Brain microvascular endothelial cell (primary cell): ENCODE results near the gene CACNA1H.

ENCODE experiments used
- DNase-seq: peaks from one replicate; pipeline ENCODE4 v3.0.0-alpha.2; 2020
- H3K27ac ChIP-seq: fragments of 250-450 bp; sonication (Bioruptor Pico); 2 replicates; pipeline ENCODE4 v1.5.1; 2020; ENCODE audit warnings: mild to moderate bottlenecking, moderate library complexity
- H3K27me3 ChIP-seq: fragments of 250-450 bp; sonication (Bioruptor Pico); replicated peaks from 2 replicates; pipeline ENCODE4 v1.5.1; 2020; ENCODE audit warnings: mild to moderate bottlenecking
- H3K36me3 ChIP-seq: fragments of 250-450 bp; sonication (Bioruptor Pico); replicated peaks from 2 replicates; pipeline ENCODE4 v1.5.1; 2020; ENCODE audit warnings: mild to moderate bottlenecking
- H3K4me3 ChIP-seq: 2 replicates; pipeline ENCODE4 v1.5.1; 2011; ENCODE audit warnings: low read depth, mild to moderate bottlenecking, control low read depth, low read length, moderate library complexity
- CTCF ChIP-seq: IDR thresholded peaks from 2 replicates; pipeline ENCODE4 v1.5.1; 2011; ENCODE audit warnings: low read depth, mild to moderate bottlenecking, moderate library complexity, low read length, control low read depth, inconsistent platforms; ENCODE audit errors: missing control alignments
- in situ Hi-C: cut with HindIII; loops from 2 replicates; pipeline ENCODE4 v1.10.0; 2017; ENCODE audit warnings: low sequenced_read_pairs, low pct_ligation_motif_present

CACNA1H gene

GRCh38 chr16:1116693-1117077 lies 36.2 kb upstream of the CACNA1H start:
- in situ Hi-C loops: no loop called here

GRCh38 chr16:1117176-1117900 lies 35.6 kb upstream of the CACNA1H start:
- DNase-seq: no peak
- in situ Hi-C loops: no loop called here
- Histone ChIP-seq H3K4me3 (no peak overlapping the region), H3K27me3 (peaks cover 3% of the 10 kb centered on the region), H3K36me3 (no peaks in the 10 kb centered on the region), H3K27ac (no peak overlapping the region)
- TF ChIP-seq CTCF: no peak

More at GRCh38 chr16:1116693-1117077, 36.2 kb upstream of the CACNA1H start:
- Histone ChIP-seq H3K27me3 (peaks cover 3% of the 10 kb centered on the region), H3K36me3 (no peaks in the 10 kb centered on the region), H3K27ac (no peak overlapping the region), H3K4me3 (no peak overlapping the region)
- no peak for TF ChIP-seq CTCF
- no peak for DNase-seq

- no peaks in the 10 kb centered on the region for H3K36me3 ChIP-seq
- in situ Hi-C loops: no loop called here
- H3K27ac ChIP-seq: no peak overlapping the region
- no peak for DNase-seq
- TF ChIP-seq CTCF: no peak
- no peak overlapping the region for H3K4me3 ChIP-seq
- peaks cover 3% of the 10 kb centered on the region for H3K27me3 ChIP-seq
Observed at GRCh38 chr16:1117926-1118325, 35.0 kb upstream of the CACNA1H start.

- TF ChIP-seq CTCF: no peak
- DNase-seq: no peak
Observed at GRCh38 chr16:1119129-1119528, 33.8 kb upstream of the CACNA1H start.

GRCh38 chr16:1119766-1120576 lies 32.9 kb upstream of the CACNA1H start:
- no peak overlapping the region for H3K27ac ChIP-seq
- no peaks in the 10 kb centered on the region for H3K36me3 ChIP-seq
- H3K4me3 ChIP-seq: no peak overlapping the region
- in situ Hi-C loops: no loop called here
- peaks cover 3% of the 10 kb centered on the region for H3K27me3 ChIP-seq
- no peak for TF ChIP-seq CTCF
- no peak for DNase-seq

More at GRCh38 chr16:1119129-1119528, 33.8 kb upstream of the CACNA1H start:
- Histone ChIP-seq H3K27me3 (peaks cover 3% of the 10 kb centered on the region), H3K4me3 (no peak overlapping the region), H3K36me3 (no peaks in the 10 kb centered on the region), H3K27ac (no peak overlapping the region)
- in situ Hi-C loops: no loop called here

GRCh38 chr16:1120577-1120941 lies 32.3 kb upstream of the CACNA1H start:
- in situ Hi-C loops: no loop called here
- Histone ChIP-seq H3K27me3 (peaks cover 3% of the 10 kb centered on the region), H3K27ac (no peak overlapping the region), H3K36me3 (no peaks in the 10 kb centered on the region), H3K4me3 (no peak overlapping the region)
- DNase-seq: no peak
- TF ChIP-seq CTCF: no peak
